HepG2 (cell line): ENCODE measurements around the gene SUN5. TPM values are rescaled to one million over a fixed set of nuclear protein-coding genes. Genes with fewer than 3 reads are reported as not detected.

Experiments used
- AKAP8 ChIP-seq: sonication (generic); formaldehyde crosslinking; IDR thresholded peaks from 2 replicates; pipeline ENCODE4 v1.5.1; 2020; ENCODE audit warnings: mild to moderate bottlenecking, missing genetic modification reagents
- CCDC6 ChIP-seq: sonication (generic); formaldehyde crosslinking; IDR thresholded peaks from 2 replicates; pipeline ENCODE4 v1.8.1; 2022; ENCODE audit warnings: mild to moderate bottlenecking, missing genetic modification reagents, moderate library complexity
- DPF2 ChIP-seq: sonication (generic); formaldehyde crosslinking; IDR thresholded peaks from 2 replicates; pipeline ENCODE4 v1.4.0; 2020; ENCODE audit warnings: mild to moderate bottlenecking, low read depth, missing genetic modification reagents, borderline replicate concordance
- KLF12 ChIP-seq: sonication (generic); formaldehyde crosslinking; IDR thresholded peaks from 2 replicates; pipeline ENCODE4 v1.4.0; 2020; ENCODE audit warnings: missing genetic modification reagents, borderline replicate concordance
- MIER2 ChIP-seq: IDR thresholded peaks from 2 replicates; pipeline ENCODE4 v1.6.1; 2016; ENCODE audit warnings: missing biosample characterization, missing genetic modification reagents
- POLR2AphosphoS5 ChIP-seq: IDR thresholded peaks from 2 replicates; pipeline ENCODE4 v1.6.1; 2012; ENCODE audit warnings: low read depth, low read length
- SETDB1 ChIP-seq: sonication (generic); formaldehyde crosslinking; IDR thresholded peaks from 2 replicates; pipeline ENCODE4 v1.5.1; 2020; ENCODE audit warnings: missing genetic modification reagents, mild to moderate bottlenecking, borderline replicate concordance
- TOPORS ChIP-seq: sonication (generic); formaldehyde crosslinking; IDR thresholded peaks from 2 replicates; pipeline ENCODE4 v1.8.0; 2023; ENCODE audit warnings: mild to moderate bottlenecking, missing genetic modification reagents
- TSC22D2 ChIP-seq: sonication (generic); formaldehyde crosslinking; IDR thresholded peaks from 2 replicates; pipeline ENCODE4 v1.5.1; 2020; ENCODE audit warnings: missing genetic modification reagents, mild to moderate bottlenecking, borderline replicate concordance
- ZNF251 ChIP-seq: sonication (generic); formaldehyde crosslinking; IDR thresholded peaks from 2 replicates; pipeline ENCODE4 v1.9.0; 2021; ENCODE audit warnings: mild to moderate bottlenecking, missing genetic modification reagents
- ZNF441 ChIP-seq: sonication (generic); formaldehyde crosslinking; IDR thresholded peaks from 2 replicates; pipeline ENCODE4 v1.7.0; 2021; ENCODE audit warnings: missing genetic modification reagents, borderline replicate concordance
- ZNF552 ChIP-seq: sonication (generic); formaldehyde crosslinking; IDR thresholded peaks from 2 replicates; pipeline ENCODE4 v1.9.0; 2022; ENCODE audit warnings: missing genetic modification reagents, mild to moderate bottlenecking, borderline replicate concordance
- ZNF616 ChIP-seq: sonication (generic); formaldehyde crosslinking; IDR thresholded peaks from 2 replicates; pipeline ENCODE4 v1.5.0; 2020; ENCODE audit warnings: low read depth, mild to moderate bottlenecking, missing genetic modification reagents
- ZNF781 ChIP-seq: sonication (generic); formaldehyde crosslinking; IDR thresholded peaks from 2 replicates; pipeline ENCODE4 v1.5.1; 2020; ENCODE audit warnings: borderline replicate concordance, mild to moderate bottlenecking, missing genetic modification reagents; ENCODE audit errors: not compliant biosample characterization
- ZSCAN22 ChIP-seq: sonication (generic); formaldehyde crosslinking; IDR thresholded peaks from 2 replicates; pipeline ENCODE4 v1.4.0; 2020; ENCODE audit warnings: mild to moderate bottlenecking, missing genetic modification reagents
- polyA plus RNA-seq, 8 experiments: library from polyadenylated mRNA; depleted of rRNA in 3 of 8; stranded (reverse) in 7 of 8; unstranded in 1 of 8; fragments of >200 nt; fragmentation: Illumina TruSeq in 4 of 8; extraction: Trizol in 4 of 8; gene quantifications; 2 replicates each; pipeline versions ENCODE4 v1.2.1 to v1.2.3, GENCODE V29; 2011 to 2016; ENCODE audit warnings: low read depth in 4 of 8, missing spikeins in 1 of 8, mixed read lengths in 1 of 8; ENCODE audit not compliant: insufficient read depth in 1 of 8
- total RNA-seq, 5 experiments: library from RNA; depleted of rRNA; stranded (reverse); fragments of >200 nt; fragmentation: Illumina TruSeq; extraction: Trizol; gene quantifications; 2 replicates each; pipeline ENCODE4 v1.2.3, GENCODE V29; 2016; ENCODE audit warnings: low read depth in 1 of 5
- TF ChIP-seq, protein P1 (sequence below): sonication (generic); formaldehyde crosslinking; IDR thresholded peaks from 2 replicates; pipeline ENCODE4 v1.5.0; 2020; ENCODE audit warnings: mild to moderate bottlenecking, missing genetic modification reagents
- TF ChIP-seq, protein P2 (sequence below): sonication (generic); formaldehyde crosslinking; IDR thresholded peaks from 2 replicates; pipeline ENCODE4 v1.4.0; 2020; ENCODE audit warnings: missing genetic modification reagents
- TF ChIP-seq, protein P3 (sequence below): sonication (generic); formaldehyde crosslinking; conservative IDR thresholded peaks from 2 replicates; pipeline ENCODE4 v1.4.0; 2020; ENCODE audit warnings: mild to moderate bottlenecking, missing genetic modification reagents, moderate library complexity
- TF ChIP-seq, protein P4 (sequence below): sonication (generic); formaldehyde crosslinking; IDR thresholded peaks from 2 replicates; pipeline ENCODE4 v1.4.0; 2020; ENCODE audit warnings: missing genetic modification reagents

Gene SUN5
- total and polyA plus RNA-seq, 2 of the 13 experiments (the other 11 are each of a cell fraction or from before 2014, with no cell fraction given), result not detected

DNA sequence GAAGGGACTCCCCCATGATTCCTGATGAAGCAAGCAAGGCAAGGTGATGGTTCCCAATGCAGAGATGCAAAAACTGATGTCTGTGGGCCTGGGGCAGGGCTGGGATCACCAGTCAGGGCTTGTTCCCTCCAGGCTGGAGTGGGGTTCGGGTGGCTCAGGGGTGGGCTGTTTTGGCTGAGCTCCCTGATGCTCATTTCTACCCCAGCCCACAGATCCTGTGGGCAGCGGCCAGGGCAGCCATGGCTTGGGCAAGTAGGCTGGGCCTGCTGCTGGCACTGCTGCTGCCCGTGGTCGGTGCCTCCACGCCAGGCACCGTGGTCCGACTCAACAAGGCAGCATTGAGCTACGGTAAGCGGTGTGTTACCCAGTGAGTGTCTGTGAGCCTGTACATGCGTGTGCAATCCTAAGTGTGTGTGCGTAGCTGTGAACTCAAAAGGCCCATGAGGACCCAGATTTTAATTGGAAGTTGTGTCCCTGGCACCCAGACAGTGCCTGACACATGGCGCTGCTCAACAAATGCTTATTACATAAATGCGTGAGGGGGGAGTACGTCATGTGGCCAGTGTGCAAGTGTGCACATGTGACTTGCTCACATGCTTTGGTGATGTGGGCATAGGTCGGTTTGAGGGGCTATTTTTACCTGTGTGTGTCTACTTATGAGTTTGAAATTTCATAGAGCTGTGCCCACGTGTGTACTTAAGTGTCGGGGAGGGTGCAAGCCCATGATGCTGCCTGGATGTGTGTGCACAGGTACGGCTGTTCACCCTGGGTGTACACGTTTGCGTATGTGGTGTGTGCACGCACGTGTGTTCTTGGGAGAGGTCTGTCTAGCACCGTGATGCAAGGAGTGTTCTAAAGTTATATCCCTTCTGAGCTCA, 4.3 kb upstream of the SUN5 start (continued):
- TF ChIP-seq, protein P1, sequence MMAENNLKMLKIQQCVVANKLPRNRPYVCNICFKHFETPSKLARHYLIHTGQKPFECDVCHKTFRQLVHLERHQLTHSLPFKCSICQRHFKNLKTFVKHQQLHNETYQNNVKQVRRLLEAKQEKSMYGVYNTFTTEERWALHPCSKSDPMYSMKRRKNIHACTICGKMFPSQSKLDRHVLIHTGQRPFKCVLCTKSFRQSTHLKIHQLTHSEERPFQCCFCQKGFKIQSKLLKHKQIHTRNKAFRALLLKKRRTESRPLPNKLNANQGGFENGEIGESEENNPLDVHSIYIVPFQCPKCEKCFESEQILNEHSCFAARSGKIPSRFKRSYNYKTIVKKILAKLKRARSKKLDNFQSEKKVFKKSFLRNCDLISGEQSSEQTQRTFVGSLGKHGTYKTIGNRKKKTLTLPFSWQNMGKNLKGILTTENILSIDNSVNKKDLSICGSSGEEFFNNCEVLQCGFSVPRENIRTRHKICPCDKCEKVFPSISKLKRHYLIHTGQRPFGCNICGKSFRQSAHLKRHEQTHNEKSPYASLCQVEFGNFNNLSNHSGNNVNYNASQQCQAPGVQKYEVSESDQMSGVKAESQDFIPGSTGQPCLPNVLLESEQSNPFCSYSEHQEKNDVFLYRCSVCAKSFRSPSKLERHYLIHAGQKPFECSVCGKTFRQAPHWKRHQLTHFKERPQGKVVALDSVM (CRISPR knock-in tag), result no peak
- TF ChIP-seq AKAP8 (CRISPR knock-in tag) (no peak), ZNF781 (peak; percentile 73), DPF2 (CRISPR knock-in tag) (peak; percentile 13; the same call in 1 of the 2 replicates), ZNF251 (CRISPR knock-in tag) (no peak; the same call in 1 of the 2 replicates), KLF12 (no peak), ZSCAN22 (no peak), TSC22D2 (CRISPR knock-in tag) (no peak; the same call in 1 of the 2 replicates), ZNF552 (CRISPR knock-in tag) (0 out of 2 replicates have a peak, but pooled peaks have one; percentile 53), MIER2 (CRISPR knock-in tag) (no peak), ZNF441 (CRISPR knock-in tag) (0 out of 2 replicates have a peak, but pooled peaks have one; percentile 19), POLR2AphosphoS5 (peak; percentile 33; the same call in 1 of the 2 replicates), SETDB1 (no peak), ZNF616 (CRISPR knock-in tag) (peak; percentile 21), CCDC6 (CRISPR knock-in tag) (no peak), TOPORS (CRISPR knock-in tag) (no peak; the same call in 1 of the 2 replicates)
- TF ChIP-seq, protein P2, sequence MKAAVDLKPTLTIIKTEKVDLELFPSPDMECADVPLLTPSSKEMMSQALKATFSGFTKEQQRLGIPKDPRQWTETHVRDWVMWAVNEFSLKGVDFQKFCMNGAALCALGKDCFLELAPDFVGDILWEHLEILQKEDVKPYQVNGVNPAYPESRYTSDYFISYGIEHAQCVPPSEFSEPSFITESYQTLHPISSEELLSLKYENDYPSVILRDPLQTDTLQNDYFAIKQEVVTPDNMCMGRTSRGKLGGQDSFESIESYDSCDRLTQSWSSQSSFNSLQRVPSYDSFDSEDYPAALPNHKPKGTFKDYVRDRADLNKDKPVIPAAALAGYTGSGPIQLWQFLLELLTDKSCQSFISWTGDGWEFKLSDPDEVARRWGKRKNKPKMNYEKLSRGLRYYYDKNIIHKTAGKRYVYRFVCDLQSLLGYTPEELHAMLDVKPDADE (CRISPR knock-in tag), result peak; percentile 84; the same call in 1 of the 2 replicates
- TF ChIP-seq, protein P3, sequence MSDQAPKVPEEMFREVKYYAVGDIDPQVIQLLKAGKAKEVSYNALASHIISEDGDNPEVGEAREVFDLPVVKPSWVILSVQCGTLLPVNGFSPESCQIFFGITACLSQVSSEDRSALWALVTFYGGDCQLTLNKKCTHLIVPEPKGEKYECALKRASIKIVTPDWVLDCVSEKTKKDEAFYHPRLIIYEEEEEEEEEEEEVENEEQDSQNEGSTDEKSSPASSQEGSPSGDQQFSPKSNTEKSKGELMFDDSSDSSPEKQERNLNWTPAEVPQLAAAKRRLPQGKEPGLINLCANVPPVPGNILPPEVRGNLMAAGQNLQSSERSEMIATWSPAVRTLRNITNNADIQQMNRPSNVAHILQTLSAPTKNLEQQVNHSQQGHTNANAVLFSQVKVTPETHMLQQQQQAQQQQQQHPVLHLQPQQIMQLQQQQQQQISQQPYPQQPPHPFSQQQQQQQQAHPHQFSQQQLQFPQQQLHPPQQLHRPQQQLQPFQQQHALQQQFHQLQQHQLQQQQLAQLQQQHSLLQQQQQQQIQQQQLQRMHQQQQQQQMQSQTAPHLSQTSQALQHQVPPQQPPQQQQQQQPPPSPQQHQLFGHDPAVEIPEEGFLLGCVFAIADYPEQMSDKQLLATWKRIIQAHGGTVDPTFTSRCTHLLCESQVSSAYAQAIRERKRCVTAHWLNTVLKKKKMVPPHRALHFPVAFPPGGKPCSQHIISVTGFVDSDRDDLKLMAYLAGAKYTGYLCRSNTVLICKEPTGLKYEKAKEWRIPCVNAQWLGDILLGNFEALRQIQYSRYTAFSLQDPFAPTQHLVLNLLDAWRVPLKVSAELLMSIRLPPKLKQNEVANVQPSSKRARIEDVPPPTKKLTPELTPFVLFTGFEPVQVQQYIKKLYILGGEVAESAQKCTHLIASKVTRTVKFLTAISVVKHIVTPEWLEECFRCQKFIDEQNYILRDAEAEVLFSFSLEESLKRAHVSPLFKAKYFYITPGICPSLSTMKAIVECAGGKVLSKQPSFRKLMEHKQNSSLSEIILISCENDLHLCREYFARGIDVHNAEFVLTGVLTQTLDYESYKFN (CRISPR knock-in tag), result no peak
- TF ChIP-seq, protein P4, sequence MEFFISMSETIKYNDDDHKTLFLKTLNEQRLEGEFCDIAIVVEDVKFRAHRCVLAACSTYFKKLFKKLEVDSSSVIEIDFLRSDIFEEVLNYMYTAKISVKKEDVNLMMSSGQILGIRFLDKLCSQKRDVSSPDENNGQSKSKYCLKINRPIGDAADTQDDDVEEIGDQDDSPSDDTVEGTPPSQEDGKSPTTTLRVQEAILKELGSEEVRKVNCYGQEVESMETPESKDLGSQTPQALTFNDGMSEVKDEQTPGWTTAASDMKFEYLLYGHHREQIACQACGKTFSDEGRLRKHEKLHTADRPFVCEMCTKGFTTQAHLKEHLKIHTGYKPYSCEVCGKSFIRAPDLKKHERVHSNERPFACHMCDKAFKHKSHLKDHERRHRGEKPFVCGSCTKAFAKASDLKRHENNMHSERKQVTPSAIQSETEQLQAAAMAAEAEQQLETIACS (CRISPR knock-in tag), result no peak; the same call in 1 of the 2 replicates
